Measurements from ENCODE around the gene ADGB. TPM values are rescaled to one million over a fixed set of nuclear protein-coding genes. Genes with fewer than 3 reads are reported as not detected.
"Not testable (repeated sequence)": the region's sequence is repeated elsewhere in the genome, so short reads cannot be mapped to it uniquely, and the experiment has no call there.

Gene ADGB
- polyA plus RNA-seq (ENCODE audit: insufficient read length in 4 of 4), result 1 to 10 TPM in 1 of 4 donors, under 1 TPM in 3; 0.46 to 1.1 (median 0.77) TPM

GRCh38 chr6:146598772-146599405 lies at the start of gene ADGB:
ADGB (plus strand) TSS chr6:146598972; CDS start chr6:146599041, 69 bp downstream.
- peak in 3 of 4 donors; percentile 23 to 52 (median 23) for DNase-seq (ENCODE audit: low read depth in 4 of 4, low spot score in 2 of 4)

DNA sequence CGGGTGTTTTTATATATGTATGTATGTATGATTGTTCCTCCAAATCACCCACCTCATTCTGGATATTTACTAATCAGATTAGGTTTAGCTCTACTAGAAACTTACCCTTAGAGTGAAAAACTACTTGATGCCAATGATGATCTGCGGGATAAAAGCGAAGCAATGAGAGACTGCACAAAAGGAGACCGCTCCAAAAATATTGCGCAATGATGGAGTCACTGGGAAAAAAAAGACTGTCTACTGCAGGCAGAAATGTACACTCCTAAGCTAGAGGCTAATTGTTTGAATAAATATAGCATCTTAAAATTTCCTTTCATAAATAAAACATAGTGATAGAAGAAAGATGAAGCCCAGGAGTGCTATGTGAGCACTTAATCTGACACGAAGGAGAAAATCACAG lies 47.9 kb upstream of the ADGB start:
- DNase-seq (ENCODE audit: low read depth in 4 of 4, low spot score in 2 of 4), result no peak

DNA sequence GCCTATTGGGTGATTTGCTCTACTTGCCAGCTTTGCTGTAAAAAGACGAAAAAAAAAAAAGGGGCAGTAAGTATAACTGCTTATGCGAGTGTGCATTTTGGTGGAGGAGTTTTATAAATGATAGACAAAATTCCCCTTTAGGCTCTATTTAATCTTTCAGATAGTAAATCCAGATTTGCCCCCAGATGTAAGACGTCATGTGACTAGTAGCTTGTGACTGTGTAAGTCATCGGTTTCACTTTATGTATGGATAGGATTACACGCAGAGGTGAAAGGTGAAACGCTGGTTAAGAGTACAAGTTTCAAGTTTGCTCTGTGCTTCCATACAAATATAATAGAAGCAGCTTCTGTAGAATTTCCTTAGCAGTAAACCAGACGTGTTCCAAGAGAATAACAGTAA lies 47.2 kb upstream of the ADGB start:
- no peak for DNase-seq (ENCODE audit: low read depth in 4 of 4, low spot score in 2 of 4)

DNA sequence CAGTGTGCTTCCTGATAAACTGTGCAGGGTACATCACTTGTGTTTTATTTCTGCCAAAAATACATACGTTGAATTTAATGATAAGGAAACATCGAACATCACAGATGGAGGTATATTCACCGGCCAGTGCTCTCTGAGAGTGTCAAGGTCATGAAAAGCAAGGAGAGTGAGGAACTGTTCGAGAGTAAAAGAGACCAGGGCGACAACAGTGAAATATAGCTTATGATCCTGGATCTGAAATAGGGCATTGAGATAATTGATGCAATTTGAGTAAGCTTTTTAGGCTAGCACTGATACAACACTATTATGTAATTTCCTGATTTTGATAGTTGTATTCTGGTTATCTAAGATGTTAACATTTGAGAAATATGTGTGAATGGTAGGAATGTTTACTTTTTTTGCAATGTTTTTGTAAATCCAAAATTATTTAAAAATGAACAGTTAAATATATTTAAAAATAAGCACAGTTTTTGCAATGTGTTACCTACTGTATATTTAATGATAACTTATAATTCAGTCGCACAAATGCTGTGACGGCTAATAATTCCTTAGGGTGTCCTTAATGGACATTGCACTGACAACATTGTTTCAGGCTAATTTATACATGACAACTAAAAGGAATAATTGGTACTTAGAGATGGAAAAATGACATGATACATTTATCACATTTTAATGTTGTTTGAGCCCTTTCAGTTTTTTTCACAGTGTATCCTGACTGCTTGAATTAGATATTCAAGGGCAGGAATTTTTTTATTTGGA lies 45.2 kb upstream of the ADGB start:
- DNase-seq (ENCODE audit: low read depth in 4 of 4, low spot score in 2 of 4), result no peak

- DNase-seq (ENCODE audit: low read depth in 4 of 4, low spot score in 2 of 4), result no peak
These were observed 38.2 kb upstream of the ADGB start for GRCh38 chr6:146560607-146561006.

GRCh38 chr6:146566661-146567060 lies 32.1 kb upstream of the ADGB start:
- DNase-seq (ENCODE audit: low read depth in 4 of 4, low spot score in 2 of 4), result not testable (repeated sequence)

DNA sequence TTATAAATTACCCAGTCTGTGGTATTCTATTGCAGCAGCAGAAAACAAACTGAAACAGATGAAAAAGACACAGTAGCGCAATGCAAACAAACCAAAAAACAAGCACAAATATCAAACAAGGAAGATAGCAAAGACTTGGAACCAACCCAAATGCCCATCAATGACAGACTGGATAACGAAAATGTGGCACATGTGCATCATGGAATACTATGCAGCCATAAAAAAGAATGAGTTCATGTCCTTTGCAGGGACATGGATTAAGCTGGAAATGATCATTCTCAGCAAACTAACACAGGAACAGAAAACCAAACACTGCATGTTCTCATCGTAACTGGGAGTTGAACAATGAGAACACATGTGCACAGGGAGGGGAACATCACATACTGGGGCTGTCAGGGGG lies 30.2 kb upstream of the ADGB start:
- not testable (repeated sequence) for DNase-seq (ENCODE audit: low read depth in 4 of 4, low spot score in 2 of 4)

GRCh38 chr6:146574211-146574610 lies 24.6 kb upstream of the ADGB start:
- no peak for DNase-seq (ENCODE audit: low read depth in 4 of 4, low spot score in 2 of 4)

DNA sequence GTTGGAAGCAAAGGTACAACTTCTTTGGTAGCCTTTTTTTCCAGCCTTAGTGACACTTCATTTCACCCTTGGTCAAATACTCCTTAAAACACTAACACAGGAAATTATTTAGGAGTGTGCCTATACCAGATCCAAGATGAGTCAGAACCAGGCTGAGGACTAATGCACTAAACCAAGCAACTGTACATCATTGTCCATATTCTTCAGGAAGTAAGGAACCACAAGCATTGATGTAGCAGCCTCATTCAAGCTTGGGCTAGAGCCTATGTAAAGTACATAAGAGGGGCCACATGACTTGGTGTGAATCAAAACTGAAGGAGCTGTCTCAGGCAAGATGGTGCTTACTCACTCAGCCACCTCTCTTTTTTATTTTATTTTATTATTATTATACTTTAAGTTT lies 20.7 kb upstream of the ADGB start:
- DNase-seq (ENCODE audit: low read depth in 4 of 4, low spot score in 2 of 4), result no peak

DNA sequence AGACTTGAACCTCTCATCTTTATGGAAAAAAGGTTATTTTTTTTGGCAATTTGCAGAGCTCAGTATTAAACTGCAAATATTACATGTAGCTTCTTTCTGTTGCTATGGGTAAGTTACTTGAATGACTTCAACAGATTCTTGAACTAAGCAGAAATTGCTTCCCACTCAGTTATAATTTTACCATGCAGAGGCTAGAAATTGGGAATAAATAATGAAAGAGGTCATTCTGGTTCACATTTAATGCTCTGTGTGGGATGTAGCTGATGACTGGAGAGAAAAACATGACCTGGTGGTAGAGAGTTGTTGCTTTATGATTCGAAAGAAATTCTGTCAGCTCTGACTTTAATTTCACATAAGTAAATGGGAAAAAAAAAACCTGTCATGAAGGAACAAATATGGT lies 16.8 kb upstream of the ADGB start:
- DNase-seq (ENCODE audit: low read depth in 4 of 4, low spot score in 2 of 4), result no peak

DNA sequence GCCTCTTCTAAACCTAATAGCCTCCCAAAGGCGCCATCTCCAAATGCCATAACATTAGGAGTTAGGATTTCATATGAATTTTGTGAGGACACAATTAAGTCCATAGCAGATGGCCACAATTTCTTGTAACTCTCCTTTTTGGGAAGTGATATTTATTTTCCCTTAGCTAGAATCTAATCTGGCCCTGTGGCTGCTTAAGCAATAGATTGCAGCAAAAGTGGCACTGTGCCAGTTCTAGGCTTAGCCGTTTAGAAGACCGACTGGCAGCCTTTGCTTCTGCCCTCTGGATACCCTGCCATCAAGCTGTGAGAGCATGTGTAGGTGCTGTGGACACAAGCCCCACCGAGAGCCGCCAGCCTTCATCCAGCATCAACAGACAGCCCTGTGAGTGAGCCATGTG lies 15.9 kb upstream of the ADGB start:
- no peak for DNase-seq (ENCODE audit: low read depth in 4 of 4, low spot score in 2 of 4)

GRCh38 chr6:146583966-146584365 lies 14.8 kb upstream of the ADGB start:
- DNase-seq (ENCODE audit: low read depth in 4 of 4, low spot score in 2 of 4), result no peak

DNA sequence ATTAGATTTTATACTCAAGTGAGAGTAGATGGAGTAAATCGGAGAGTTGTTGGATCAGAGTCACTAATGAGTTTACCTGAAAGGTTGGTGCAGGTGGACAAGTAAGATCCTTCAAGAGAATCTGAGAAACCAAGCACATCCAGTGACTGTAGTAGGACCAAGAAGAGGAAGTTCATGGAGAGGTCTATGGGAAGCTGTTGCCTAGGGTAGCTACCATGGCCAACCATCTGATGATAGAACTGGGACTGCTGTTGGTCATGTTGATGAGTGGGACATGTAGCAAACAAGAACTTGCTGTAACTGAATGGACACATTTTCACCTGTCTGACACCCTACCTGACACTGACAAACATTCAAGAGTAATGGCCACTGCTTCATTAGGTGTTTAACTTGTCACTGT lies 11.3 kb upstream of the ADGB start:
- DNase-seq (ENCODE audit: low read depth in 4 of 4, low spot score in 2 of 4), result no peak

- DNase-seq (ENCODE audit: low read depth in 4 of 4, low spot score in 2 of 4), result no peak
These were observed 8.3 kb upstream of the ADGB start for GRCh38 chr6:146590492-146590891.

DNA sequence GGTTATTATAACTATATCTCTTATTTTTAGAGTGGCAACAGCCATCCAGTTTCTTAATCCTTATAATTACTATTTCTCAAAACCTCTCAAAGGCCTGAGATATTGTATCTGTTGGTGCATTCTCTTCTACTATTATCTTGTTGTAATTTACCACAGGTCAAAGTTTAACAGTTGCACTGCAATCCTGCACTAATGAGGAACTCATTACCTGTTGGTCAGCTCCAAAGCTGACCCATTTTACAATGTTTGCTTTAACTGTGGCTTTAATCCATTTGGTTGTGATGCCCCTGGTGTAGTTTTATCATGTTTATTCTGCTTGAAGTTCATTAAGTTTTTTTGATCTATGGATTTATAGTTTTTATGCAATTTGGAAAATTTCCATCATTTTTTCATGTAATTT lies 6.3 kb upstream of the ADGB start:
- no peak for DNase-seq (ENCODE audit: low read depth in 4 of 4, low spot score in 2 of 4)

DNA sequence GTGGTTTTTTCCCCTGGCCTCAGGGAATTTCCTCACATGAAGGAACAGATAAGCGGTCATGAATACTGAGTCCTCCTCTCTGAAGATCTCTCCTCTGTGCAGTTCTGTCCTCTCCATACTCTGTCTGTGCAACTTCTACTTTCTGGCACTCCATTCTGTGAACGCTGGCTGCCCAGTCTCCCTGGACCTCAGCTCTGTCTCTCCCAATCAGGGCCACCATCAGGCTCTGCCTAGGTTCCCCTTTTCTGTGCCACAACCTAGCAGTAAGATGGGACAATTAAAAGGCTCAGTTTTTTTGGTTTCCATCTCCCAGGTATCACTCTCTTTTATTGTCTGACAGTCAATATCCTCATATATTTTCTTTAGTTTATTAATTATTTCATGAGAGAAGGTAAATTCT lies 4.8 kb upstream of the ADGB start:
- no peak for DNase-seq (ENCODE audit: low read depth in 4 of 4, low spot score in 2 of 4)

DNA sequence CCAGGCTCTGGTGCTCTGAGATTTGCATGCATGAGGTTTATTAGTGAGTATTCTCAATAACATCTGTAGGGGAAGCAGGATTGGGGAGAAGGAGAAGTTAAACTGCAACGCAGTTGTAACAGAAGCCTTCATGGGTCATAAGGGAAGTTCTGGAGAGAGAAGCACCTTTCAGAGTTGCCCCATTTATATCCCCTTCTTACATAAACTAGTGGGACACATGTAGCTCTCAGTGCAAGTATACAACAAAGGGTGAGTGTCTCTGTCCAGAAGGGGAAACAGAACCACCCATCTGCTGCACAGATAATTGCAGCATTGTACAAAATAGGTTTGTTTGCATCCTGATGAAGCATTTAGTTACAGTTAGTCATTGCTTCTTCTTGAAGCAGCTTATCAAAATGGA lies 4.3 kb upstream of the ADGB start:
- DNase-seq (ENCODE audit: low read depth in 4 of 4, low spot score in 2 of 4), result no peak

DNA sequence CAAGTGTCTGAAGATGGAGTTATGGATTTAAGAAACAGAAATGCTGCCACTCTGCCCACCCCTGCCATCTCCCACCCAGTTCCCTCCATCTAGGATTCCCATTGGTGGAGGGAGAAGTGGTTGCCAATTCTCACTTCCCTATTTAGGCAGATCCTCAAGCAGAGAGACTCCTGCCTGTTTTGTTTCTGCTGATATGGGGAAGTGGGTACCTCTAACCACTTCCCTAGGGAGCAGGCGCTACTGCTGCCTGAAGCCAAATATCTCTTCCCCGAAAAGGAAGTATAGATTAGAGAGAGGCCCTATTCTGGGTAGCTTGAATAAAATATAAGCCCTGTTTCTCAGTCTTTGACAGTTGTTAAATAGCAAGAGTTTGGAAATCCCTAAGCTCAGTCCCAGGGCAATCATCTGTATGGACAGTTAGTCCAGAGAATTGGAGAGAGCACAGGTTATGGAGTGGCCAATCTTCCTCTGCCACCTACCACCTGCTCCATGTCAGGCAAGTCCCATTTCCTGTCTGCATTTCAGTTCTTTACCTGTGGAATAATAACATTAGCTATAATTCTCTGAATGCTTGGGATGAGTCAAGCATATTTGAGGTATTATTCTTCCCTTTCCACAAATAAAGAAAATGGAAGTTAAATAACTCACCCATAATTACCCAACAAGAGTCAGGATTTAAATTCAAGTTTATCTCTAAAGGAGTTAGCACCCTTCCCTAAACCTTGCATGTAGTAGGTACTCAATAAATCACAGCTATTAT lies 2.6 kb upstream of the ADGB start:
- no peak for DNase-seq (ENCODE audit: low read depth in 4 of 4, low spot score in 2 of 4)

DNA sequence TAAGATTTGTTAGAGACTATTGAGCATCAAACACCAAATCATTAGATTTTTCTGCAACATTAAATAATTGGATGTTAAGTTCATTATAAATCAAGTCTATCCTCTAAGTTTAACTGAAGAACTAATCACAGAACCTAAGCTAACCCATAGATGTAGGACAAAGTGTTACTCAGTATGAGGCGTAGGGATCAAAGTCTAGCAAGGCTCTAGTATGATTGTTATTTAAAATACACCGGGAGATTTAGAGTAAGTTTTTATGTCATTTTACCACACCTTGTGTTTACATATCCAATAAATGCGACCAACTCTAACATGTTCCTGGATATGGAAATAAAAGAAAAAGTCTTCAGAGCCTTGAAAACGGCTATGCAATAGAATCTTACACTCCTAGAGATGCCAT lies 2.6 kb downstream of the ADGB start:
- DNase-seq (ENCODE audit: low read depth in 4 of 4, low spot score in 2 of 4), result no peak

DNA sequence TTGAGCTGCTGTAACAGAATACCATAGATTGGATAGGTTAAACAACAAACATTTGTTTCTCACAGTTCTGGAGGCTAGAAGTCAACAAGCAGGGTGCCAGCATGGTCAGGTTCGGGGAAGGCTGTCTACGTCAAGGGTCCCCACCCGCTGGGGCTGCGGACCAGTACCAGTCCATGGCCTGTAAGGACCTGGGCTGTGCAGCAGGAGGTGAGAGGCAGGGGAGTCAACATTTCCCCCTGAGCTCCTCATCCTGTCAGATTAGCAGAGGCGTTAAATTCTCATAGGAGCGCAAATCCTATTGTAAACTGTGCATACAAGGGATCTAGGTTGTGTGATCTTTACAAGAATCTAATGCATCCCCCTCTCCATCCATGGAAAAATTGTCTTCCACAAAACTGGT lies 3.8 kb downstream of the ADGB start:
- no peak for DNase-seq (ENCODE audit: low read depth in 4 of 4, low spot score in 2 of 4)

DNA sequence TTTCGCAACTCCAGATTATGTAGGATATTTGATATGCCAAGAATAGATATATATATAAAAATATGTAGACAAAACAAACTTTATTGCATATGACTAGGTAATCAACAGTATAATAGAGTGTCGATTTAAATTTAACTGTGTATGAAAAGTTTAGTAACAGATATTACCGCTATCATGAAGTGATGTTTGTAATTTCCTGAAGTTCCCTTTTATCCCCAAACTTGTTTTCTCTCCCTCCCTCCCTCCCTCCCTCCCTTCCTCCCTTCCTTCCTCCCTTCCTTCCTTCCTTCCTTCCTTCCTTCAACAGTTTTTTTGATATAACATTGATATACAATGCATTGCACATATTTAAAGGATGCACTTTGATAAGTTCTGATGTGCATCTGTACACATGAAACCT lies 15.2 kb downstream of the ADGB start:
- no peak for DNase-seq (ENCODE audit: low read depth in 4 of 4, low spot score in 2 of 4)

DNA sequence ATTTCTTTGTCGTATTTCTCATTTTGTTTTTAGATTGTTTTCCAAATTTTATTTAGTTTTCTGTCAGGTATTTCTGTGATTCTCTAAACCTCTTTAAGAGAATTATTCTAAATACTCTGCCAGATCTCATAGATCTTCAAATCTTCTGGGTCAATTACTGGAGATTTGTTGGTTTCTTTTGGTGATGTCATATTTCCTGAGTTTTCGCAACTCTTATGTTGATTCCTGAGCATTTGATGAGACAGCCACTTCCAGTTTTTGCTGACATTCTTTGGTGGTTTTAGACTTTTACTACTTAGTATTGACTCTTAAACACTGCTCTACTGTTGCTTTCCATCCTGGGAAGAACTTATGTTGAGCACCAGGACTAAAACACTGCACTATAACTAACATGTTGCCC lies 21.9 kb downstream of the ADGB start:
- DNase-seq (ENCODE audit: low read depth in 4 of 4, low spot score in 2 of 4), result no peak
